SK-N-SH treated with all-trans-retinoic acid at 6 μM for 48 hours (cell line): Measurements from ENCODE around the gene CBX5.

ENCODE experiments used
- ZNF70 ChIP-seq: fragments of 450-650 bp; formaldehyde crosslinking; IDR thresholded peaks from 2 replicates; pipeline ENCODE4 v1.5.0; 2020; ENCODE audit warnings: mild to moderate bottlenecking, moderate library complexity
- TF ChIP-seq, protein P1 (sequence below): fragments of 250-450 bp; sonication (Bioruptor Pico); IDR thresholded peaks from 2 replicates; pipeline ENCODE4 v1.5.1; 2021; ENCODE audit warnings: mild to moderate bottlenecking, moderate library complexity

DNA sequence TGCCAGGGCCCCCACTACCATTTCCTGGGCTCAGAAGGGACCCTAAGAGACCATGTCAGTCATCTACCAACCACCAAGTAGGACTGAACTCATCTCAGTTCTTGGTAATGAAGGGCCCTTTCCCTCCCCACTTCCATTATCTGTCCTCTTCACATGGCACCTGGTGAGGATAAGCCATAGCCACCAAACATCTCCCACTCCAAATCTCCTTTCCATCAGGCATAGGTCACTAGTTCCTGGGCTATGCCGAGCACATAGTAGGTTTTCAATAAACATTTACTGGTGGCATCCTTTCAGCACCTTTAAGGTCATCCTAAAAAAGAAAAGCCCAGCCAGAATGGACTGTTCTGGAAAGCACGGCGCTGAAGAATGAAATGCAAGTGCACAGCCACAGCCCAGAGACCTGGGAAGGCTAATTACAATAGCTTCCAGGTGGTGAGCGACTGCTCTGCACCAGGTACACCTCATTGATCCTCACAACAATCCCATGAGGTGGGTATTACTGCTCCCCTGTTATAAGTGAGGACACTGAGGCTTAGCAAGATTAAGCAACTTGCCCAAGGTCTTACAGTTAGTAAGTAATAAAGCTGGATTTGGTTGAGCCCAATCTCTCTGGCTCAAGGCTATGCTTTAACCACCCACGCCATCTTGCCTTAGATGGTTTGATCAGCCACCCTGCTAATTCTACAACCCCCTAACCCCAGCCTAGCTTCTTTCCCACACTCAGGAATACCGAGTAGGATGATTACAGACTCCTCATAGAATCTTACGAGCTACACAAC is 95.7 kb downstream of the CBX5 start:
- TF ChIP-seq ZNF70 (CRISPR knock-in tag): no peak
- TF ChIP-seq, protein P1, sequence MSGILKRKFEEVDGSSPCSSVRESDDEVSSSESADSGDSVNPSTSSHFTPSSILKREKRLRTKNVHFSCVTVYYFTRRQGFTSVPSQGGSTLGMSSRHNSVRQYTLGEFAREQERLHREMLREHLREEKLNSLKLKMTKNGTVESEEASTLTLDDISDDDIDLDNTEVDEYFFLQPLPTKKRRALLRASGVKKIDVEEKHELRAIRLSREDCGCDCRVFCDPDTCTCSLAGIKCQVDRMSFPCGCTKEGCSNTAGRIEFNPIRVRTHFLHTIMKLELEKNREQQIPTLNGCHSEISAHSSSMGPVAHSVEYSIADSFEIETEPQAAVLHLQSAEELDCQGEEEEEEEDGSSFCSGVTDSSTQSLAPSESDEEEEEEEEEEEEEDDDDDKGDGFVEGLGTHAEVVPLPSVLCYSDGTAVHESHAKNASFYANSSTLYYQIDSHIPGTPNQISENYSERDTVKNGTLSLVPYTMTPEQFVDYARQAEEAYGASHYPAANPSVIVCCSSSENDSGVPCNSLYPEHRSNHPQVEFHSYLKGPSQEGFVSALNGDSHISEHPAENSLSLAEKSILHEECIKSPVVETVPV (CRISPR knock-in tag): no peak
